Measurements from ENCODE around the gene WWOX.

DNA sequence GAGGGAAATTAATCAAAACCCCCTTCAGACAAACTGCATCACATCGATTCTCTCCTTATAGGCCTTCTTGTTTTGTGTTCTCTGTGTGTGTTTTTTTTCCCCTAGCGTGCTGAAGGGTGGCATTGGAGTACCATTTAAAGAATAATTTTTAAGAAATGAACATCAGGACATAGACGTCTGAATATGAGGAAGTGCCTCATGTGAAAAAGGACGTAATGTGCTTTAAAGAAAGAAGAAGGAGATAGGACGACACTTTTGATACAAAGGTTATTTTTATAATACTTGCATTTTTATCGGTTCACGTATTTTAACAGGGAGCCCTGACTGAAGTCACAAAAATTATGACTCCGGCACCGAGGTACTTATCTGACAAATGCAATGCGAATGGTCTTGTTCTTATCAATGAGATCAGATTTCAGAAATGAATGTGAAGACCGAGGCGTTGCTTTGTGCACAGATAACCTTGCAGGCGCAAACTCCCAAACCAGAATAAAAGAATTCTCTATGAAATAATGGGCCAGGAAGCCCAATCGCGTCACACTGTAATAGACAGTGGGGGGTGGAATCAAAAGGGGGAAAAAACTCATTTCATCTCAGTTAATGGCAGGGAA is 894.8 kb downstream of the WWOX start:
- TF ChIP-seq, protein P1, sequence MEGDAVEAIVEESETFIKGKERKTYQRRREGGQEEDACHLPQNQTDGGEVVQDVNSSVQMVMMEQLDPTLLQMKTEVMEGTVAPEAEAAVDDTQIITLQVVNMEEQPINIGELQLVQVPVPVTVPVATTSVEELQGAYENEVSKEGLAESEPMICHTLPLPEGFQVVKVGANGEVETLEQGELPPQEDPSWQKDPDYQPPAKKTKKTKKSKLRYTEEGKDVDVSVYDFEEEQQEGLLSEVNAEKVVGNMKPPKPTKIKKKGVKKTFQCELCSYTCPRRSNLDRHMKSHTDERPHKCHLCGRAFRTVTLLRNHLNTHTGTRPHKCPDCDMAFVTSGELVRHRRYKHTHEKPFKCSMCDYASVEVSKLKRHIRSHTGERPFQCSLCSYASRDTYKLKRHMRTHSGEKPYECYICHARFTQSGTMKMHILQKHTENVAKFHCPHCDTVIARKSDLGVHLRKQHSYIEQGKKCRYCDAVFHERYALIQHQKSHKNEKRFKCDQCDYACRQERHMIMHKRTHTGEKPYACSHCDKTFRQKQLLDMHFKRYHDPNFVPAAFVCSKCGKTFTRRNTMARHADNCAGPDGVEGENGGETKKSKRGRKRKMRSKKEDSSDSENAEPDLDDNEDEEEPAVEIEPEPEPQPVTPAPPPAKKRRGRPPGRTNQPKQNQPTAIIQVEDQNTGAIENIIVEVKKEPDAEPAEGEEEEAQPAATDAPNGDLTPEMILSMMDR (IDR thresholded peaks at IDR 0.05; ENCODE audit: borderline replicate concordance, extremely low read depth, low read length, poor library complexity, severe bottlenecking), result no peak
- no peak for TF ChIP-seq EZH2 (IDR thresholded peaks at IDR 0.05; ENCODE audit: borderline replicate concordance, low read depth, low read length, severe bottlenecking)
